HG03060 (cell line): ENCODE results near the gene MXI1.
"Not testable (repeated sequence)": the region's sequence is repeated elsewhere in the genome, so short reads cannot be mapped to it uniquely, and the experiment has no call there.

Experiments
- ATAC-seq: cut with Tn5 transposase; IDR thresholded peaks from one replicate; pipeline ENCODE4 v1.9.1; 2021; ENCODE audit warnings: low read depth, moderate number of reproducible peaks; ENCODE audit not compliant: unreplicated experiment

The MXI1 gene

DNA sequence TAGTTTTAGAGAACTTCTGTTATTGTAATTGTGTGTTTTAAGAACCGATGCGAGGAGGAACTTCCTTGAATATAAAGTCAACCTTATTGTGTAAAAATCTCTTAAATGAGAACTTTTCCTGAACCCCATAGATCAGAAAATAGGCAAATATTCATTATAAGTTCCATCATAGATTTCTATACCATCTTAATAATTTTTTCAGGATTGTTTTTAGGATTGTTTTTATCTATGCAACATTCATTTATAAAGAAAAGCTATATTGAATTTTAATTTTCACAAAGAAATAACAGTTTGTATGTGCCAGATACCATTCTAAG lies 99.0 kb downstream of the MXI1 start:
- no peak for ATAC-seq

DNA sequence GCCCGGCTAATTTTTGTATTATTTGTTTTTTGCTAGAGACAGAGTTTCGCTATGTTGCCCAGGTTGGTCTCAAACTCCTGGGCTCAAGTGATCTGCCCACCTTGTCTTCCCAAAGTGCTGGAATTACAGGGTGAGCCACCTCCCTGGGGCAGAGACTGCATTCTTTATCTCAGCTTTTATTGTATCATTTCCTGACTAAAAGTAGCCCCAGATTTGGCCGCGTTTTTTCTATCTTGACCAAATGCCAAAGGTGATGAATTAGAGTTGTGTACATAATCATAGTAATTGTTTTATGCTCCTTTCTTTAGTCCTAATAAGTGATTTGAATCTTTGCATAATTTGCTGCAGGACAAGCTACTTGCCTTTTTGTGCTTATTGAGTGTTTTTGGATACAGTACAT lies 100.4 kb downstream of the MXI1 start:
- ATAC-seq, result no peak

DNA sequence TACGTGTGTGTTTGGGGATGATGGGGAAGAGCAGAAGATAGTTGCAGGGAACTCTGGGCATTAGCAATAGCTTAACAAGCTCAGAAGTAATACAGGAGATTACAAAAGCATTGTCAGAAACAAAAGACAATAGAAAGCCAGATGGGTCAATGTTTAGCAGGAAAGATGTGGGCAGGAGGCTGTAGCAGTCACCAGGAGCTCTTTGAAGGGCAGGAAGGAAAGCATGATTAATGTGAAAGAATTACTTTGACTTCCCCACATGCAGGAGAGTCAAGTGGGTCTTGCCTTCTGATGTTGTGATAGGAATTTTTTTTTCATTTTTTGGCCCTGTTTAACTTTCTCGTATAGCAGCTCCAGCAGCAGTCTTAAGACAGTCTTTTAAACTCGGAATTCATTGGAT lies 103.3 kb downstream of the MXI1 start:
- ATAC-seq, result no peak

DNA sequence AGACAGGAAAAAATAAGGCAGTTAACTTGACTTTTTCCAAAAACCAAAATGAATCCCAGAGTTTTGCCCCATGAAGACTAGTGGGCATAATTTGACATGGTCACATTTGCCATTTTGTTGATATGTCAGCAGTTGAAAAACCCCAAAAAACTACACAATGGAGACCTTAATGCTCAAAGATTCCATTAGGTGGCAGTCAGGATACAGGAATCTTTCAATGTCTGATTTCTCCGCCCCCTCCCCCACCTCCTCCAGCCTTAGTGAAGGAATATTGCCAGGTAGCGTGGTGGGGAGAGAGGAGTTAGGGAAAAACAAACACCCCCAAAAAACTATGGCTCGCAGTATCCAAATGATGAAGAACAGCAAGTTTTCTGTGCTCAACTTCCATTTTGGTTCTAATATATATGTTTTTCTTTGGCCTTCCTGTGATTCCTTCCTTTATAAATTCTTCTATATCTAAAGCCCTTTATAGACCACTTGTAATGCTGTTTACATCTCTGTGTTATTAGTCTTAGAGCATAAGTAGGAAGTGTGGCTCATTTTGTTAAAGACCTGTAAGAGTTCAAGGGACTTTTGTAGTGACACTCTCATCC lies 104.0 kb downstream of the MXI1 start:
- ATAC-seq, result no peak

DNA sequence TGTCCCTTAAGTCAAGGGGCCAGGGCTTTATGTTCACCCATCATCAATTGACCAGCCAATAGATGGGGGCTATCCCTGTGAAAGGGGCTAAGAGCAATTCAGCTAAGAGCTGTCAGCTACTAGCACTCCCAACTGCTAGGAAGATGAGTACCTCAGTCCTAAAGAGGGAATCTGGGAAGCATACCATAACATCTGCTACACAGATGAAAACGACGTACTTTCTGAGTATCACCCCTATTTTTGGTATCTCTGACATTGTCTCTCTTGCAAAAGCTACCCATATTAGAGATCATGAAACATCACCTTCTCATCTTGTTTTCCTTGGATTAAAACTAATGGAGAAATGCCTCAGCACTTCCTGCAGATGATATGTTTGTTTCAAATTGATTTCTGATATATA lies 104.8 kb downstream of the MXI1 start:
- no peak for ATAC-seq

DNA sequence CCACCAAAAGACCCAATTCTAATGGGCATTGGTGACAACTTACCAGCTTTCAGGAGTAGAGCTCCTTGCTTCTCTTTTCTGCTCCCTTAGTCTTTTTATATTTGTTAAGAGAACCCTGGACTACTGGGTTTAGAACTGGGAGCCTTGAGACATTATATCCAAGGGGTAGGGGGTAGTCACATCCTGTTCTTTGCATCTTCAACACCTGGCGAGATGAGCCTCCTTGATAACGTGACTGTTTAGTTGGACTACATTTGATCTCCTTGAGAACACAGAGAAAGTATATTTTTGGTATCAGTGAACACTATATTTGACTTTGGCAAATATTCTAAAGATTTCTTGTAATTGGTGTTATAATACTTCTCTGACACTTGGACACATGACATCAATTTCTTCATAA lies 106.3 kb downstream of the MXI1 start:
- ATAC-seq, result no peak

DNA sequence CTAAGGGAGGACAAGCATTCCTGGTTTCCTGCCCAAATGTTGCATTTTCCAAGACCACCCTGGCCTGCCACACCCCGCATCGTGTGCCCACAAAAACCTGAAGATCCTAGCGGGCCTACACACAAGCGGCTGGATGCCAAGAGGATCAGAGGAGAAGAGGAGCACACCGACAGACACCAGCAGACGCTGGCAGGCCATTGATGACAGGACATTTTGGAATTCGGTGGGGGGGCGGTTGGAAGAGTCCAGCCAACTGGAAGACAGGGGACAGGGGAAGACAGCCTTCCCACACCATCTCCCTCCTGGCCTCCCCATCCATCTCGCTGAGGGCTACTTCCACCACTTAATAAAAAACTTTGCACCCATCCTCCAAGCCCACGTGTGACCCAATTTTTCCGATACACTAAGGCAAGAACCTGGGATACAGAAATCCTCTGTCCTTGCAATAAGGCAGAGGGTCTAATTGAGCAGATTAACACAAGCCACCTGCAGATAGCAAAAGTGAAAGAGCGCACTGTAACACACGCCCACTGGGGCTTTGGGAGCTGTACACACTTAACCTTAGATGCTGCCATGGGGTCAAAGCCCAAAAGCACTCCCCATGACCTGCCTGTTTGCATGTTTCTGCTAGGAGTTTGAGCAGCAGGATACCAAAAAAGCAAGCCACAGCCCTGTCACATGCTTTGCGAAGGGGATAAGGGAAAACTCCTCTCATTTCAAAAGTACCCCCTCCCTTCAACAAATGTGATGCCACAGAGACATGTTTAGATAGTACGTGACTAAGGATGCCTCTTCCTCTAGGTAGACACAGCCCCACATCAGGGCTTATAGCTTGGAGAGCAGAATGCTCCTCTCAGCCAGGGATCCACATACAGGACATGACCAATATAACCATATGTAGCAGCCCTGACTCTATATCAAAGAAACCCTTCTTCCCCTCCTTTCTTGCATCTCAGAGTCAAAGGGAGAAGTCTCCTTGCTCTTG lies 110.8 kb downstream of the MXI1 start:
- no peak for ATAC-seq

DNA sequence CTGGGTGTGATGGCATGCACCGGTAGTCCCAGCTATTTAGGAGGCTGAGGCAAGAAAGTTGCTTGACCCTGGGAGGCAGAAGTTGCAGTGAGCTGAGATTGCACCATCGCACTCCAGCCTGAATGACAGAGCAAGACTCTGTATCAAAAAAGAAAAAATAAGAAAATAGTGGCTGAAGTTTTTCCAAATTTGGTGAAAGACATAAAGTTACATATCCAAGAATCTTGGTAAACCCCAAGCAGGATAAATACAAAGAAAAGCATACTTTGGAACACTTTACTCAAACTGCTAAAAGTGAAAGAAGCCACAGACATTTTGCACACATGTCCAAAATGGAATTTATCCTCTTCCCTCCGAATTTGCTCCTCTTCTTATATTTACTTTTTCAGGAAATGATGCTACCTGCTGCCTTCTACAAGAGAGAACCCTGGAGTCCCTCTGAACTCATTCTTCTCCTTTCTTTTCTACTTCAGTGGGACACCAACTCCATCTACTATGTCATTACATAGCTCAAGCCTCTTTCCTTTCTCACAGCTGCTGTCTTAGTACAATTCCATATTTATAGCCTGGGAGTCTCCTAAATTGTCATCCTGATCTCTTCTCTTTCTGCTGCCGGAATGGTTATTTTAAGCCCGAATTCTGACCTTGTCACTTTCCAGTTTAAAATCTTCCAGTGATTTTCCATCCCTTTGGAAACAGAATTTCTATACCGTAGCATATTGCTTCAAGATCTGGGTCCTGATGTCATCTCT lies 114.6 kb downstream of the MXI1 start:
- ATAC-seq, result no peak

DNA sequence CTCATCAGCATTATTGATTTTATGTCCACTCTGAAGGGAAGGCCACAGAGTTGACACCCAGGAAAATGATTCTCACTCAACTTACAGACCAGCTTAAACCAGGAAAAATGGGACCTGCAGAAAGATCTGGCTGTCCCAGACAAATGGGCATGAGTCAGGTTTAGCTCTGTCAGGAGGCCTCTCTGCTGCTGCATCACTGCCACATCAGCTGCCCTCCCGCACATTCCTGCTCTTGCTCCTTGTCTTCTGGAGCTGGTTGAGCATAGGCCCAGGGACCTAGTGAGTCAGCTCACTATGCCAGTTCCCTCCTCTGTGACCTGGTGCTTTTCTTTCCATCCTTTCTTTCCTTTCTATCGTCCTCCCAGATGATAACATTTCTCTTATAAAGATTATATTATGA lies 116.1 kb downstream of the MXI1 start:
- no peak for ATAC-seq

DNA sequence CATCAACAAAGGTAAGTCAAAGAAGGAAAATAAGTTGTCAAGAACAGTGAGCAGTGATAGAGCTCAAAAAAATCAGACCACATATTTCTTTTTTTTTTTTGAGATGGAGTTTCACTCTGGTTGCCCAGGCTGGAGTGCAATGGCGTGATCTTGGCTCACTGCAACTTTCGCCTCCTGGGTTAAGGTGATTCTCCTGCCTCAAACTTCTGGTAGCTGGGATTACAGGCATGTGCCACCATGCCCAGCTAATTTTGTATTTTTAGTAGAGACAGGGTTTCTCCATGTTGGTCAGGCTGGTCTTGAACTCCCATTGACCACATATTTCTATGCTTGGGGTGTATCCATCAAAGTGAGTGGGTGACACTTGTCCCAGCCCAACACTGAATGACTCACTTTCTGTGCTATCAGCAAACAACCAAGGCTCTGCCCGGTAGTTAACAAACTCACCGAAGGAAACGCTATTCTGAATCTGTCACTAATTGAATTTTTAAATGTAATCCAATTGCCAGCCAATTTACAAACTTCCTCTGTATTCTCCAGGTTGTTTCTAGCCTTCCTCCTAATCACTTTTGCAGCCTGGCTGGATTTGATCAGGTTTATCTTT lies 116.9 kb downstream of the MXI1 start:
- ATAC-seq, result peak; percentile 47

DNA sequence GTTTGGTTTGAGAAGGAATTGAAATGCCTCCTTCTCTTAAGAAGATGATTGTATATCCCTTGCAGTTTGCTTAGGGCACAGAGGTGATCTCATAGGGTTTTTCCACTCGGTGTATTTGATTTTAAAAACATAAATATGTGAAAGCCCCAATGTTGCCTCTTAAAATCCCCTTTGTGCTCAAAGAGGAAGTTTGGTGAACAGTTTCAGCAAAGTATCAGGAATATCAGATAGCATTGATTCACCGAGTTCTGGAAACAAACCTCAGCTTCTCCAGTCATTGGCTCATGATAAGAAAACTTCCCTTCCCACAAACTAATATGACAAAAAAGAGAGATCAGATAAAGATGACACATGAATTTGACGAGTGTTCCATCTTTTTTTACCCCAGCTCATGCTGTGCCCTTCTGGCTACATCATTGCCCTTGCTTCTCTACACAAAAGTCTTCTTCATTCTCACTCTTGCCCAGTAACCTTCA lies 117.4 kb downstream of the MXI1 start:
- ATAC-seq, result peak; percentile 35

DNA sequence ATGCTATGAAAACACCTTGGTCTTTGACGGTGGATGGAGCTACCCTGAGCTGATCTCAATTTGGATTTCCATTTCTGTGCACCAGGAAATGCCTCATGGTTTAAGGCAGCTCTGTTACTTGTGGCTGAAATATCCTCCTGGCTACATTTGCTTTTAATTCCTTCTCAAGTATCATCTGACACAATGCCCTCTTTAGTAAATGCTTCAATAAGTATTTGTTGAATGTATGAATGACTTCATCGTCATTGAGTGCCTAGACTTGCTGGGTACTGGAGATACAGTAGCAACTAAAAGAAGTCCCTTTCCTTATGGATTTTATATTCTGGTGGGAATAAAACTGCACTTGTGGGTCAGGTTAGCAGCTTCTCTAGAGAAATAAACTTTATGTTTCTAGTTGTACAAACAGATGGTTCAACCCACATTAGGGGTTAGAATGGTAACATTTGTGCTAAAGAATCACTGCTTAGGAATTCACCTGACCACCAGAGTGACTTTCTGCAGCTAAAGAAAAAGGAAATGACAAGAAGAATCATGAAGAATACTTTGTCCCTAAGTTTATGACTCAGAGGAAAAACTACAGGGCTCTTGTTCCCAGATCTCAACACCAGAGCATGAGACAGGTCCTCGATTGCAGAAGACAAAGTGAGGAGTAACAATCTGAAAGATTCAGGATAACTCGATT lies 119.1 kb downstream of the MXI1 start:
- ATAC-seq, result no peak

DNA sequence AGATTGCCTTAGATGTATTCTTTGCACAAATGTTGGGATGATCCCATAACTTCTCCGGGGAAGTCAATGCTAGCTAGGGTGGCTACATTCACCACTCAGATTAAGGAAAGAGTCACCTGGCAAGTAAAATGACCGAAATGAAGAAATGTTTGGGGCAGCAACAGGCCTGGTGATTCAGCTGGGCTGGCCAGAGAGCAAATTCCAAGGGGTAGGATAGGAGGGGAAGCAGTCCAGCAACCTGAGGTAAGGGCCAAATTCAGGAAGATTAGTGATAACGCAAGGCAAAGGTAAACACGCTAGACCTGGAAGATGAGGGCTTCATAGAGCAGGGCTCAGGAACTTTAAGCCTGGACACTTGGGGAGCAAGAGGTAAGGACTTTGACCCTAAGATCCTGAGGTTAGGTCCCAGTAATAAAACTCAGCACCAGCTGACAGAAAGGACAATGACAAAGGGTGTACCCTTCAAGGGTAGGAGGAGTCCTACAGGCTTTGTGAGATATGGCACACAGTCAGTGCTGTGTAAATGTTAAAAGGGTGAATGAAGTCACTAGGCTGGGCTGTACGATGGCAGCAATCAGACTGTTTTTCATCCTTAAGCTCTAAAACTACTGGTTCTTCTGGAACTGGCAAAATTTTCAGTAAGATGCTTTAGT lies 120.0 kb downstream of the MXI1 start:
- no peak for ATAC-seq

DNA sequence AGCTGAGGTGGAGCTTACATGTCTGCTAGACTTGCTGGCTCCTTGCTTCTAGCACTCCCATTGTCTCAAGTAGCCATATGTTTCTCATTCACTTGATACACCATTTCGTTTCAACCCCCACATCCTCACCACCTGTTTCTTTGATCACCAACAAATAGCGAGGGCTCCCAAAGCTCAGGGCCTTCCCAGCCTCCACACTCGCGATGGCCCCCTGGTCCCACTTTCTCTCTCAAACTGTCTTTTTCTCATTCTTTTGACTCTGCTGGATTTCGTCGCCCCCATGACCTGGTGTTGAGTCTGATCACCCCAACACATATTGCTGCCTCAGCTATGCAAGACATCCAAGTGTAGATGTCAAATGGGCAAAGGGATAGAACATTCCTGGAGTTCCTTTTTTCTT lies 123.3 kb downstream of the MXI1 start:
- no peak for ATAC-seq

DNA sequence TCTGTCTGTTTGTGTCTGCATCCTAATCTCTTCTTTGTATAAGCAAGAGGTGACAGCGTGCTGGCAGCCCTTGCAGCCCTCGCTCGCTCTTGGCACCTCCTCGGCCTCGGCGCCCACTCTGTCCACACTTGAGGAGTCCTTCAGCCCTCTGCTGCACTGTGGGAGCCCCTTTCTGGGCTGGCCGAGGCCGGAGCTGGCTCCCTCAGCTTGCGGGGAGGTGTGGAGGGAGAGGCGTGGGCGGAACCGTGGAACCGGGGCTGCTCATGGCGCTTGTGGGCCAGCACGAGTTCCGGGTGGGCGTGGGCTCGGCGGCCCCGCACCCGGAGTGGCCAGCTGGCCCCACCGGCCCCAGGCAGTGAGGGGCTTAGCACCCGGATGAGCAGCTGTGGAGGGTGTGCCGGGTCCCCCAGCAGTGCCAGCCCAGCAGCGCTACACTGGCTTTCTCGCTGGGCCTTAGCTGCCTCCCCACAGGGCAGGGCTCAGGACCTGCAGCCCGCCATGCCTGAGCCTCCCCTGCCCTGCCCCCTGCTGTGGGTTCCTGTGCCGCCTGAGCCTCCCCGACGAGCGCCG lies 123.9 kb downstream of the MXI1 start:
- ATAC-seq, result not testable (repeated sequence)

DNA sequence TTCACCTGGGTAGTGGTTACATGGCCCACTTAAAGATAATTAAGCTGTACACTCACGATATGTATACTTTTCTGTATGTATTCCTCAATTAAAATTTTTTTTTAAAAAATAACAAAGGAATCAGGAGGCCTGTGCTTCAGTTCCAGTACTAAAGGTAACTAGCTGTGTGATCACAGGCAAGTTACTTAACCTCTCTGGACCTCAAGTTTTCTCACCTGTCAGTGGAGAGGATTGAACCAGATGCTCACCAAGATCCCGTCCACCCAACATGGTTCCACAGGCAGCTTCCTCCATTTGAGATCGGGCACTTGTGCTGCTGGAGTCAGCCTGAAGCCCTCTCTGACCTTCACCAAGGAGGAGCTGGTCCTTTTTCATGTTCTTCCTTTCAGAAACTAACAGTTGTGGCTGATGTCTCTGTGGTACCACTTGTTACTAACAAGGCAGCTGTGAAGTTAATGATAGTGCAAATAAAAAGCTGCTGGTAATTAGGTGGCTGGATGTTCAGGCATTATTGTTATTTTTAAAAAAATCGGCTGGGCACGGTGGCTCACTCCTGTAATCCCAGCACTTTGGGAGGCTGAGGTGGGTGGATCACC lies 126.8 kb downstream of the MXI1 start:
- ATAC-seq, result no peak

DNA sequence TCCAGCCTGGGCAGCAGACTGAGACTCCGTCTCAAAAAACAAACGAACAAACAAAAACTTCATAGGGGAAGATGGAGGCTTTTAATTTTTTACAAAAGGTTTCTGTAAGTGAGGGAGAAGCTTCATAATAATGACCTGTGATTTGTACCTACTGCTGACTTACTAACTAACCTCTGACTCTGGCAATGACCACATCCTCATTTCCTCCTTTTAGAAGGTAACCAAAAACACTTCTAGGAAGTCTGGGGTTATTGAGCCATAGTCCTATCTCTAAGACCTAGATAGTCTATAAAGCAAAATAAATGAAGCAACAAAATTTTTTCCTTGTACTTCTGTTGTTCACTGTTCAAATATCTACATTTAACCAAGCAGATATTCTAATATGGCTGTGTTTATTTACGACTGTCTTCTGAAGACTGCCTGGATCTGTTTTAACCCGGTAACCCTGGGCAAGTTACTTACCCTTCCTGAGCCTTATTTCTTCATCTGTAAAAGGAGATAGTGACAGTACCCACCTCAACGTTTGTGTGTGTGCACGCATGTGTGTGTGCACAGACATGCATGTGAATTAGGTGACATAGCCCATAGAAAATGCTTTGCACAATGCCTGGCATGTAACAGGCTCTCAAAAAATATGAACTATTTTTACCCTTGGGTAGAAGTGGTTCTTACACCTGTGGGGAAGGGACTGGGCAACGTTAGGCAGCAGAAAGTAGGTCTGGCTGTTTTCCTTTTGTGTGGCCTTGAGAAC lies 128.1 kb downstream of the MXI1 start:
- ATAC-seq, result no peak

DNA sequence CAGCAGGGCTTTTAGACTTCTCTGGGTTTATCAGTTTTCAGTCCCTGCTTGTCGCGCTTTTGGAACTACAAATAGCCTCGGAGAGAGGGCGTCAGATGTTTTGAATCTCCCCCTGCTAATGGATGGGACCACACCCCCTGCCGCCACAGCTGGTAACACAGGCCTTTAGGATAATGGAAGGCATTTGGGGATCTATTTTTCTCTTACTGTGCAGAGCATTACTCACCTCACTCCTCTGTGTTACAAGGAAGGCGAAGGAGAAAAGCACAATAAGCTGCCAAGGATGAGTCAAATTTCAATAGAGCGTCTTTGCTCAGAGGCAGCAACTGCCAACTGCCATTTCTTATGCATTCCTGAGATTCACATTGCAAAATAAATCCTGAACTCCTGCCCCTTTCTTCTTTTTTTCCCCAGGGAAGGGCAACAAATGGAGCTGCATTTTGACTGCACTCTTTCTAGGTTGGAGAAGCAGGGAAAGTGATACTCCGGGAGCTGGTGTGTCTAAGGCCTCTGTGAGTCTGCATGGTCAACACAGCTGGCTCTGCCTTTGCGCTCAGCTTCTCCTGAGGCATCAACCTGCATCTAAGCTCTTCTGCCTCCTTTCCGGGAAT lies 128.8 kb downstream of the MXI1 start:
- ATAC-seq, result no peak
